GM18499 (cell line): ENCODE measurements around the gene ADGRD1.
A peak's percentile ranks its signal among the peaks of the same experiment; 100 is the strongest.

Experiments
- ATAC-seq: cut with Tn5 transposase; IDR thresholded peaks from one replicate; pipeline ENCODE4 v1.9.1; 2021; ENCODE audit warnings: moderate number of reproducible peaks; ENCODE audit not compliant: insufficient read depth, unreplicated experiment

The ADGRD1 gene

DNA sequence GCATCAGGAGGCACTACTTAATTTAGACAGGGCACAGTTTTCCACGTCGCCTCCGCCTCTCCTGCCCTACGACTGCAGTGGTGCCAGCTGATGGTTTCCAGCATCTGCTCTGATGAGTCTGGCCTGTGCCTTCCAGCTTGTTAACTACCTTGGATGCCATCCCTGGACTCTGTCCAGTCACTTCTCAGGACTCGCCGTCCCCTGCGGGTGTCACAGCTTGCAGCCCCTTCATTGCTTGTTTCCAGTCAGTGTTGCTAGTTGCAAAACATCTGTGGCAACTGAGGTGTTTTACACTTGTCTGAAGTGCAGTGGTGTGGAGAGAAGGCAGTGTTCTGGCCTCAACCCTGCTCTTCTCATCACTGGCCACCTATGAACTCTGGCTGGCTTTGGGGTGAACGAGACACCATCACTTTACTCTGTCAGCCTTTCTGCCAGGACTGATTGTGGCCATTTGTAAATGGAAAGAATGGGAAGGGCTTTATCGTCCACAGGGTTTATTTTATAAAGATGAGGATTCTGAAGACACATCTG, 8.3 kb downstream of the ADGRD1 start:
- no peak for ATAC-seq

DNA sequence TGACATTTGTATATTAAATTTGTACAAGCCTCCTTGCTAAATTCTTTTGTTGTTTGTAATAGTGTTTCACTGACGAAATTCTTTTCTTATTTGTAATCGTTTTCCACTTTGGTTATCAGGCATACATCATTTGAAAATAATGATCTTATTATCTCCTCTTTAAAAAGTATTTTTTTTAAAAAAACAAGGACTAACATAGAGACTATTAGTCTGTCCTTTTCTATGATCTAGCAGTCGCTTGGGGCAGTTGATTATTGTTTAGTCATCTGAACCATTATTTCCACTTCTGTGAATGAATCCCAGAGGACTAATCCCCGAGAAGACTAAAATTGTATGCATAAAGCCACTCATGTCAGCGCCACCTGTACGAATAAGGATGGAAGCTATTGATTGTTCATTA, 11.5 kb downstream of the ADGRD1 start:
- ATAC-seq = no peak

DNA sequence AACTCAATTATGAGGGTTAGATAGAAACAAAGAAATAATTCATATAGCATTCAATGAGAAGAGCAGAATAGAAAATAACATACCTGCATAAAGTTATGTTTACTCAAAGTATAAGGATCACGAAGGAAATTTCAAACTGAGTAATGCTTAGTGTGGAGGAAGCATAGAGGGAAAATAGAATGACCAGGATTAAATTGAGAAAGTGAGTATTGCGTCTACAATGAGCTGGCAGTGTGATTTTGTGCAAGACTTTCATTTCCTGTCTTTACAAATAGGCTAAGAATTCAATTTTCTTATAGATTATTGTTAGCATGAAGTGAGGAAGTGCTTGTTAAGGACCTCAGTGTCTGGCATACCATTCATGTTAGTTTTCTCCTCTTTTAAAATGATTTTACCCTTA, 12.0 kb downstream of the ADGRD1 start:
- no peak for ATAC-seq

DNA sequence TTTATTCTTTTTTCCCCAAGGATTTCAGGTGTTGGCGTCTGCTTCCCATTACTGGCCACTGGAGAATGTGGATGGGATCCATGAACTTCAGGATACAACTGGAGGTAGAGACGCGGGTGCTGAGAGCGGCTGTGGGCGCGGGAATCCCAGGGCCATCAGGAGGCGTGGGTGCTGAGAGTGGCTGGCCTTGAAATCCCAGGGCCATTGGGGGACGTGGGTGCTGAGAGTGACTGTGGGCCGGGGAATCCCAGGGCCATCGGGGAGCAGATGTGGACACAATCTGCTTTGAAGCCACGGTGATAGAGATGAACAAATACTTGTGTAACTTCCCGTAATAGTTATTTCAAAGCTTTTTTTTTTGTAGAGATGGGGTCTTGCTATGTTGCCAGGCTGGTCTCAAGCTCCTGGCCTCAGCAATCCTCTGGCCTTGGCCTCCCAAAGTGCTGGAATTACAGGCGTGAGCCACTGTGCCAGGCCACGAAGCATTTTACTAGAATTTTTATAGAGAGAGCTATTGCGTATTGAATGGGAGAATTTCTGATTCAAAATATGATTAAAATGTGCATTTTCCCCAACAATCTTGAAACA, 12.8 kb downstream of the ADGRD1 start:
- no peak for ATAC-seq

DNA sequence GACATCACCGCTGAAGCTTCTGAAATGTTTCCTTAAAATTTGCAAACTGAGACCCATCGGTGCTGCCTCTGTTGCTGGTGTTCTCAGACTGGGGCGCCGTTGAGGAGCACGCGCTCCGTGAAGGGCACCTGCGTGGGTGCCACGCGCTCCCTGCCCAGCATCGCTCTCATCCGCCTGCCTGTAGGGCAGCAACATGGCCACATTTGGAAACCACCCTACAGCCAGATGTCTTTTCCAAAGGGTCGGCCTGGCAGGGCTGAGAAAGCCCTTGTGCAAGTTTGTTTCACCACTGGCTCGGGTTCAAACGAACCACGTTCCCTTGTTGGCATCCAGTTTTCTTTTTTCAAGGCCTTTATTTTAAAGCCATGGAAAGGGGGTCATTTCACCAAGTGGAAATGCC, 13.9 kb downstream of the ADGRD1 start:
- ATAC-seq = no peak

DNA sequence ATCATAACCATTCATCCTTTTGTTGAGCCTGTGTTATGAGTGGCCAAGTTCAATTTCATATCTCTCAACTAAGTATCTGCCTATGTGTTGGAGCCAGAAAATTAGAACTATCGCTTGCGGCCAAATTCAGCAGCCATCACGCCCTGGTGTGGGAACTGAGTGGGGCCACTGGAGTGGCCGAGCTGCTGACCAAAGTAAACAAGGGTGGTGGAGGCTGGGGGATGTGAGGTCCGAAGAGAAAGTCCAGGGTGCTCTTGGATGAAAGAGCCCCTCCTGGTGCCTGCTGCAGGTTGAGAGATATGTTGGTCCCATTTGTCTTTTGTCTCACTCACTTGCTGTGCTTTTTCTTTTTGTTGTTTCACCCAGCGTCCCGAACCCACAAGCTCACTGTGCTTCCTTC, 14.9 kb downstream of the ADGRD1 start:
- no peak for ATAC-seq

DNA sequence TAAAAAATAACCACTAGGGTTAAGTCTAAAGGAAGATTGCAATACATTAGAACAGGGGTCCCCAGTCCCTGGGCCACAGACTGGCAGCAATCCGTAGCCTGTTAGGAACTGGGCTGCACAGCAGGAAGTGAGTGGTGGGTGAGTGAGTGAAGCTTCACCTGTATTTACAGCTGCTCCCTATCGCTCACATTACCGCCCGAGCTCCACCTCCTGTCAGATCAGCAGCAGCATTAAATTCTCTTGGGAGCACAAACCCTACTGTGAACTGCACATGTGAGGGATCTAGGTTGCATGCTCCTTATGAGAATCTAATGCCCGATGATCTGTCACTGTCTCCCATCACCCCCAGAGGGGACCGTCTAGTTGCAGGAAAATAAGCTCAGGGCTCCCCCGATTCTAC, 15.5 kb downstream of the ADGRD1 start:
- no peak for ATAC-seq

DNA sequence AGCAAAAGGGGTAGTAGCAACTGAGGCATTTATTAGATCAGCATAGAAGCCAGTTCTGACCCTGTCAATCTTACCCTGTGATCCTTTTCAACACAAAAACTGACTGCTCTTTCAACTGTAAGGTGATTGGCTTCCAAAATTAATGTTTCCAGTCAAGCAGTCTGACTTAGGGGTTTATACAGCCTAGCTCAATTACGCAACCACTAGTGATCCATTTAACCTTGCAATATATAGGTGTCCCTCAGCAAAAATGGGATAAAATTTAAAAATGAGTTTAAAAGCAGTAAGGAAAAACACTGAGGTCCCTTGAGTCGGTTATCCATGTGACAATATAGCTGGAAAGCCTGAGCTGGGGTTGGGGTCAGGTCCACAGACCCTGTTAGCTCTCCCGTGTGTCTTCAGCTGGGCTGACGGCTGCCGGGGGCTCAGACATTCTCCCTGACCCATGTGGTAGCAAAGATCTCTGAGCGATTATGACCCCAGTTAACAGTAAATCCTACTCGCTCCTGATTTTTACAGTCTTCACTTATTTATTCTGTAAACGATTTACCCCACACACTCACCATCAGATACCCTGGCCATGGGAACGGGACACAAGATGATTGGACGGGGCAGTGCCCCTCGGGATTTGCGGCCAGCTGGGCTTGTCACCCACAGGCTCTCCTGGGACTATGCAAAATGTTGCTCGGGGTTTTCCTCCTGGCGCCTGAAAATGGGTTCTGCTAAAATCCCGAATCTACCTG, 16.6 kb downstream of the ADGRD1 start:
- ATAC-seq = peak; percentile 50

DNA sequence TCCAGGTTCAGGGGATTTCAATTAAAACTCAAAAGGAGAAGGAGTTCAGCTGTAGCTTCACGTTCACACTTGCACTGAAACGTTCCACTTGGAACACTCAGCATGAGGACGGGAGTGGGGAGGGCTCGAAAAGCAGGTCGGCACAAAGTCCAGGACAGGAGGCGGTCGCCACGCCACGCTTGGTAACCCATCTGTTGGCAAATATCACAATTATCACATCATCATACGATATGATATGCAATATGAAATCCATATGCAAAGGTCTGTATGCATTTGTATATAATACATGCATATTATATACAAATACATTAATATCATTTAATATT, 17.2 kb downstream of the ADGRD1 start:
- no peak for ATAC-seq

DNA sequence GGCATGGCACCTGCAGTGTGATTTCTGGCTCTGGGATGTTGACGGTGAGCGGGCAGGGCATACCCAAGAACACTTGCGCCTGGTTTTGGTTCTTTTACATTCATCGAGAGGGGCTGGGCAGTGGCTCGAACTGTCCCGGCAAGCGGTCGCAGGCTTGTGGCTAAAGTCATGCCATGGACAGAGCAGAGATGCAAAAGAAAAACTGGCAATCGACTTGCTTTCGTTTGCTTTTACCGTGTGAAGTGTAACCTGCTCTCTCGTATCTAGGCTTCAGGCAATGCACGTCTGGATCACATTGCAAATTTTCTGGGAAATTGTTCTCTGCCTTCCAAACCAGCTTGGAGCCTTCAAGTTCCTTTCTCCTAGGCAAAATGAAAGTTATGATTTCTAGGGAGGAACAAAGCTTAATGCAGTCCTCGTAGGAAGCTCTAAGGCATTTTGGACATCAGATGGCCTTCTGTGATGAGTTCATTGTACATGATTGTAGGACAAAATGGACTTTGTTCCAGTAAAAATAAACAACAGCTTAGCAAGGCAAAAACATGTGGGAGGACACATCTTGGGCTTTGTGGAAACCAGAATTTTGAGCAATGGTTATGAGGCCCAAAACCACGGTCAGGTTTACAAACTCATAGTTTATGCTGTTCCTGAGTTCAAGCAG, 18.3 kb downstream of the ADGRD1 start:
- no peak for ATAC-seq

DNA sequence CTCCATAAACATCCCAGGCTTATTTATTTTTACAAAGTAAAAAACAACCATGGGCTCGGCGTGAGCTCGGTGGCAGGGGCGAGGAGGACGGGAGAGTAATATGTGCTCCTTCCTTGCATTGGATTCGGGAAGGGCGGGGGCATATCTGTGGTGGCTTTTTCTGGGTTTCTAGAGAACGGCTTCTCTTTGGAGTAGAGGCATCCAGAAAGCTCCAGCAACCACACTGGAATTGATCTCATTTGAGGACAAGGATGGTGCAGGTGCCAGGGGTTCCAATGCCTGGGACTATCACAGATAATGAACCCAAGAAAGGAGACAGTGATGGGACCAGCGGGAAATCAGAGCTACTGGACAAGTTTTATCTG, 18.9 kb downstream of the ADGRD1 start:
- ATAC-seq = no peak

DNA sequence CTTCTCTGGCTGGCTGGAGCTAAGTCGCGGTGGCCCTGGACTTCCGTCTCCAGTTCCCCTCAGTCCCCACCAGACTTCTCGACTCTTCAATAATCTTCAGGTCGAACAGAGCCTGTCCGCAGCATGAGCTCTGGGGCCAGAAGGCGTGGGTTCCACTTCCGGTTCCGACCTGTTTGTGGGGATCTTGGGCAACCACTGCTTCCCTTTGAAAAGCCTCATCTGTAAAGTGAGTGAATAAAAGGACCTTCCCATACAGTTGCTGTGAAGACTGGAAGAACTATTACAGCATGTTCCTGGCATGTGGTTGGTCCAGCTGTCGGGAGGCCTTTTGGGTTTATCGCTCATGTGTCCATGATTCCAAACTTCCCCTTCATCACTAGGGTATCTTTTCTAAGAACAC, 19.4 kb downstream of the ADGRD1 start:
- ATAC-seq = no peak

DNA sequence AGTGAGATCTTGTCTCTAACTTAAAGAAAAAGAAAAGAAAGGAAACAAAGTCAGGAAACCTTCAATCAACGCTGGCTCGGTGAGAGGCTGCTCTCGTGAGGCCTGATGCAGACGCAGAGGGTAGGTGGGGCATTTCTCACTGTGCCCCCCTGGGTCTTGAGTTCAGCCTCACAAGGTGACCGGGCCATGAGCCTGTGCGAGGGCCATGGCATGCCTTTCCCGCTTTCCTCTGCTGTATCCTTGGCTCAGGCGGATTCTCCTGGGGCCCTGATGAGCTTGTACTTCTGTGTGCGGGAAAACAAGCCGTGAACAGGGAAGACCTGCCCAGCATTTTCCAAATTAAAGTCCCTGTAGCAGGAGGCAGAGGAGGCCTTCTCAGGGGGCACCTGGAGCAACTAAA, 20.2 kb downstream of the ADGRD1 start:
- ATAC-seq = no peak

DNA sequence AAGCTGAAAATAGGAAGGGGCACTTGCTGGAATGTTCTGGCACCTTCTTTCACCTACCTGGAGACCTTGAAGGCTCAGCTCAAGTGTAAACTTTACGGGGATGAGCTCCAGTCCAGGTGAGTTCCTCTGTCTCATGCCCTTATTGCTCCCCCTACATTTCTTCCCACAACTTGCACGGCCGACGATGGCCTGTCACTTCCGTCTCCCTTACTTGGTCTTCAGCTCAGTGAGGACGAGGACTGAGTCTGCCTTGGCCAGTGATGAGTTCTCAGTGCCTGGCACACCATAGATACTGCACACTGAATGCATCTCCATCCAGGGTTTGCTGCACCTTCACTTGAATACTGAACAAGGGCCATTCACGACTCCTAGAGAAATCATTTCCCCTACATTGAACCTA, 21.4 kb downstream of the ADGRD1 start:
- ATAC-seq = no peak

DNA sequence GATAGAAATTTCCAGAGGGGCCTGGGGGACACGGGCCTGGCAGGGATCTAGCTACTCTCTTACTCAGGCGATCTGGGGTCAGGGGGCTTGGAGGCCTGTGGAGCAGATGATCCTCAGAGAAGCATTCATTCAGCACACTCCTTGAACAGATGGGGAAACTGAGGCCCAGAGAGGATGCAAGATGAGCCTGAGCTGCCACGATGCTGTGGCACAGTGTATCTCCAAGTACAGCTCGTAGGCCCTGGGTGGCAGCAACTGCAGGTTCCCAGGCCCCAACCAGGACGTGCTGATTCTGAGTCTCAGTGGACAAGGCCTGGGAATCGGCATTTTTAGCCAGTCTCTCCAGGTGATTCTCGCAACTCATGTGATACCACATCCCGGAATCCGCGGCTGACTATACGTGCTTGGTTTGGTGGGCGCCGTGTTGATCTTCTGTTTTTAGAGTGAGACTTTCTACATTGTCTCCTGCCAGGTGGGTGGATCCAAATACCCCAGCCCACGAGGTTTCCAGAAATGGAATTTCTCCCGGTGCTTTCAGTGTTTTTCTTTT, 22.5 kb downstream of the ADGRD1 start:
- ATAC-seq = no peak

DNA sequence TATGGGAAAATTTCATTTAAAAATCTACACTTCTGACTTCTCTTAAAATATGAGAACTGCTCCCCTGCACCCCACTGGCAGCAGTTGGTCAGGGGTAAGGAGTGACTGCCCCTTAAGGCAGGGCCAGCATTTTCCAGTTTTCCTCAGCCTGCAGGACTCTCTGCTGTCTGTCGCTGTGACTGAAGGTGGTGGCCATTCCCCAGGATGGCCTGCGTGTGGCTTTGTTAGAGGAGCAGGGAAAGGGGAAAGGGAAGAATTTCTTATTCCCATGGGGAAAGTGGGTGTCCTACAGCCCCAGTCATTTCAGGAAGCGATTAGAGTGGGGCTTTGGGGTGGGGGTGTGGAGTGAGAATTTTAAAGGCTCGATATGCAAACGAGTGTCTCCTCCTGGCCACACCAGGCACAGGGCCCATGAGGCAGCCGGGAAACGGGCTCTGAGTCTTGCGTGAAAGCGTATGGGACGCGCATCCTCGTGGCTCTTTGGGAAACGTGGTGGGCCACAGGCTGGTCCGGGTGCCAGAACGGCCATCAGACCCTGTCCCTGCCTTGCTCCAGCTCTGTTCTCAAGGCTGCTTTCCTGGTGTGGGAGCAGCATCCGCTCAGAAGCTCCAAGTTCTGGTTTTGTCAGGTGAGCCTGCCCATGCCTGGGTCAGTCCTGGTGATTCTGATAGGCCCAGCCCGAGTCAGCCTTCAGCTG, 23.5 kb downstream of the ADGRD1 start:
- no peak for ATAC-seq

DNA sequence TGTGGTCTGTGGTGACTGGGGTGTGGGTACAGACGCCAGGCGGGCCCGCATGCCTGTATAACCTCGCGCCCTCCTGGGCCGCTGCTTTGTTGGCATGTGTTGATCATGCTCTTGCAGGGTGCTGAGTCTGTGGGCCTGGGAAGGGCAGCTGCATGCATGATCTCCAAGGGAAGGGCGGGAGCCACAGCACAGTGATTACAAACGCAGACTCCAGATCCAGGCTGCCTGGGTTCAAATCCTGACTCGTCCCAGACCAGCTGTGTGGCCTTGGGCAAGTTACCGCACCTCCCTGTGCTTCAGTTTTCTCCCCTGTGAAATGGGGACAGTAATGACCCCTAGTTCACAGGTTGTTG, 24.0 kb downstream of the ADGRD1 start:
- no peak for ATAC-seq

DNA sequence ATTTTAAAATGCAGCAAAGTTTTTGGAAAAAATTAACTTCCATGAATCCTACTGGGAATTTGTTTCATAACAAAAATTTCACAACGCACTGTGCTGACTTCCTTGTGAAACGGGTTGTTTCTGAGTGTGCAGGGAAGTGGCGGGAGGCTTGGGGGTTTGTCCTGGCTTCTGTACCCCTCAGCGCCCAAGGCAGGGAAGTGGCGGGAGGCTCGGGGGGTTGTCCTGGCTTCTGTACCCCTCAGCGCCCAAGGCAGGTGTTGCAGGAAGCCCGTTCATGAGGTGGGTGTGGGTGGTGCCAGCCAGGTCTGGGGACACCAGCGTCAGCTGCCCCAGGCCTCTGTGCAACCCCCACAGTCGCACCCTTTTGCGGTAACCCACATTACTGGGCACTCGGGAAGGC, 25.1 kb downstream of the ADGRD1 start:
- ATAC-seq = no peak

DNA sequence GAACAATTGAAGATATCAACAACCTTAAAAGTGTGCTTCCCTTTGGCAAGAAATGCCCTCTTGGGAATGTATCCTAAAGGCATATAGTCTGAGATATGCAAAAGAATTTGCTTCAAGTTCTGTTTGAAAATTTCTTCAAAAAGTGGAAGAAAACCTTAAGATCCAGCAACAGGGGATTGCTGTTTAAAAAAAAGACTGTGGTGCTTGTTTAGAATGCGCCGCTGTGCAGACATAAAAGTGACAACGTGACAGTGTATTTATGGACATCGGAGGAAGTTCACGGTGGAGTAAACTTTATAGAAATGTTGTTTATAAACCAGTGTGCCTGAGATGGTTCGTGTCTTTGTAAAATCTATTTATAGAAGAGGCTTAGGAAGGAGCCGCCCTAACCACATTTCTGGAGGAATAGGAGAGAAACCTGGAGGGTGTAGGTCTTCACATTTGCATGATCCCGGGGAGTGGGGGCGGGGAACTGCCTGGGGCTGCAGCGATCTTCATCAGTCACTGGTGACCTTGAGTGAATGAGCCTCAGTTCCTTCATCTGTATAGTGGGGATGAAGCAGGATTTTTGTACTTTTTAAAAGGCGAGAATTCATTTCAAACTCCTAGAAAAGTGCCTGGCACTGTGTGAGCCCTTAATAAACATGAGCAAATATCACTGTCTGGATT, 27.5 kb downstream of the ADGRD1 start:
- ATAC-seq = no peak

DNA sequence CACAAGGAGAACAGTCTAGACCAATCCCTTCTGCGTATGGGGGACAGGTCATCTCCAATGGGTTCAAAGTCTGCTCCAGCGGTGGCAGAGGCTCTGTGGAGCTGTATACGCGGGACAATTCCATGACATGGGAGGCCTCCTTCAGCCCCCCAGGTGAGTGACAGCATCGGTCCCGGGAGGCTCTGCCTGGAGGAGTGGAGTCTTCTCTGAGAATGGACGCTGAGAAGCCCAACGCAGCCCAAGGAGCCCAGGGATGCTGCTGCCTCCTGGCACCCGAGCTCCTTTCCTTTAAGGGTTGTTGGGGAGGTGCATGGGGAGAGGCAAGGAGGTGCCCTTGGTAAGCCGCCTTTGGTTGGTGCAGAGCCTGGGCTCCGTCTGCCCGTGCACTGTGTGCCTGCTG, 28.2 kb downstream of the ADGRD1 start:
- no peak for ATAC-seq
